ENCODE measurements around the gene MTARC1. TPM values are rescaled to one million over a fixed set of nuclear protein-coding genes. Genes with fewer than 3 reads are reported as not detected.

Gene MTARC1
- polyA plus RNA-seq (ENCODE audit: insufficient read depth in 1 of 5, insufficient read length in 5 of 5, low replicate concordance in 1 of 5): 10 to 100 TPM; 18.9 to 26.1 (median 20.7) TPM
- long read RNA-seq, donor 1, full-length matches to known transcripts: 8 of 8 reads
- long read RNA-seq, donor 1, partial matches to known transcripts: 0 of 8 reads
- long read RNA-seq, donor 1, other reads (novel, unspliced or antisense): 0 of 8 reads
- long read RNA-seq, donor 2, full-length matches to known transcripts: 2 of 2 reads
- long read RNA-seq, donor 2, partial matches to known transcripts: 0 of 2 reads
- long read RNA-seq, donor 2, other reads (novel, unspliced or antisense): 0 of 2 reads
- long read RNA-seq, donor 3, full-length matches to known transcripts: 7 of 12 reads
- long read RNA-seq, donor 3, partial matches to known transcripts: 5 of 12 reads
- long read RNA-seq, donor 3, other reads (novel, unspliced or antisense): 0 of 12 reads
- long read RNA-seq, donor 4, full-length matches to known transcripts: 2 of 2 reads
- long read RNA-seq, donor 4, partial matches to known transcripts: 0 of 2 reads
- long read RNA-seq, donor 4, other reads (novel, unspliced or antisense): 0 of 2 reads
- long read RNA-seq, donor 5, full-length matches to known transcripts: 5 of 12 reads
- long read RNA-seq, donor 5, partial matches to known transcripts: 7 of 12 reads
- long read RNA-seq, donor 5, other reads (novel, unspliced or antisense): 0 of 12 reads
- long read RNA-seq, donor 6, full-length matches to known transcripts: 10 of 10 reads
- long read RNA-seq, donor 6, partial matches to known transcripts: 0 of 10 reads
- long read RNA-seq, donor 6, other reads (novel, unspliced or antisense): 0 of 10 reads
- long read RNA-seq, donor 7, full-length matches to known transcripts: 2 of 2 reads
- long read RNA-seq, donor 7, partial matches to known transcripts: 0 of 2 reads
- long read RNA-seq, donor 7, other reads (novel, unspliced or antisense): 0 of 2 reads
- long read RNA-seq, donor 8, full-length matches to known transcripts: 3 of 3 reads
- long read RNA-seq, donor 8, partial matches to known transcripts: 0 of 3 reads
- long read RNA-seq, donor 8, other reads (novel, unspliced or antisense): 0 of 3 reads

DNA sequence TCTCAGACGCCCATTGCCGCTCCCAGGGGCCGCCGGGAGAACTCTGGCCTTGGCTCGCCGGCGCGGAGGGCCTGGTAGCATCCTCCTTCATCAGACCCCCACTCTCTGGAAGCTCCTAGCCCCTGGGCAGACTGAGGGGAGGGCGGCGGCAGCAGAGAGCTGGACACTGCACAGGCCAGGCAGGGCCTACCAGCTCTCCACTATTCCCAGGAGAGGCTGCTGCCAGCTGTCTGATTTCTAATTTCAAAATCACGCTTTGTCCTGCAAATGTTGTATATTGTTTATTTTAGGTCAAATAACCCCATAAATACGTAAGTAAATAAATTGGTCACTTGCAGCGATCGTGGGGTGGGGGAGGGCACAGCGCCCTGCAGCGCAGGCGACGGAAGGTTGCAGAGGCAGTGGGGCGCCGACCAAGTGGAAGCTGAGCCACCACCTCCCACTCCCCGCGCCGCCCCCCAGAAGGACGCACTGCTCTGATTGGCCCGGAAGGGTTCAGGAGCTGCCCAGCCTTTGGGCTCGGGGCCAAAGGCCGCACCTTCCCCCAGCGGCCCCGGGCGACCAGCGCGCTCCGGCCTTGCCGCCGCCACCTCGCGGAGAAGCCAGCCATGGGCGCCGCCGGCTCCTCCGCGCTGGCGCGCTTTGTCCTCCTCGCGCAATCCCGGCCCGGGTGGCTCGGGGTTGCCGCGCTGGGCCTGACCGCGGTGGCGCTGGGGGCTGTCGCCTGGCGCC, at the start of gene MTARC1:
Gene MTARC1, plus strand, starts transcription at position 577 of the 732 bp plus-strand sequence. Its CDS starts 32 bp downstream, at position 609.
- peak in 1 of 2 donors; percentile 60 for DNase-seq

DNA sequence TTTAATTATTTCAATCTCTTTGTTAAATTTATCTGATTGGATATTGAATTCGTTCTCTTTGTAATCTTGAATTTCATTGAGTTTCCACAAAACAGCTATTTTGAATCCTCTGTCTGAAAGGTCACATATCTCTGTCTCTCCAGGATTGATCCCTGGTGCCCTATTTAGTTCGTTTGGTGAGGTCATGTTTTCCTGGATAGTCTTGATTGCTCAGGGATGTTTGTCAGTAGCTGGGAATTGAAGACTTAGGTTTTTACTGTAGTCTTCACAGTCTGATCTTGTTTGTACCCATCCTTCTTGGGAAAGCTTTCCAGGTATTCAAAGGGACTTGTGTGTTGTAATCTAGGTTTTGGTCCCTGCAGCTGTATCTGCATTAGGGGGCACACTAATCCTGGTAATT, 45.4 kb upstream of the MTARC1 start:
- DNase-seq: no peak

DNA sequence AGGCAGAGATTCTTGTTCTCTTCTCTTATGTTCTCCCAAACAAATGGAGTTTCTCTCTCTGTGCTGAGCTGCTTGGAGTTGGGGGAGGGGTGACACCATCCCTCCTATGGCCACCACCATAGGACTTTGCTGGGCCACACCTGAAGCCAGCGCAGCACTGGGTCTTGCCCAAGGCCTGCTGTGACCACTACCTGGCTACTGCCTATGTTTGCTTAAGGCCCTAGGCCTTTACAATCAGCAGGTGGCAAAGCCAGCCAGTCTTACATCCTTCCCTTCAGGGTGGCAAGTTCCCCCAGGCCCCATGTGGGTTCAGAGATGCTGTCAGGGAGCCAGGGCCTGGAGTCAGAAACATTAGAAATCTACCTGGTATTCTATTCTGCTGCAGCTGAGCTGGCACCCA, 44.9 kb upstream of the MTARC1 start:
- DNase-seq: no peak

DNA sequence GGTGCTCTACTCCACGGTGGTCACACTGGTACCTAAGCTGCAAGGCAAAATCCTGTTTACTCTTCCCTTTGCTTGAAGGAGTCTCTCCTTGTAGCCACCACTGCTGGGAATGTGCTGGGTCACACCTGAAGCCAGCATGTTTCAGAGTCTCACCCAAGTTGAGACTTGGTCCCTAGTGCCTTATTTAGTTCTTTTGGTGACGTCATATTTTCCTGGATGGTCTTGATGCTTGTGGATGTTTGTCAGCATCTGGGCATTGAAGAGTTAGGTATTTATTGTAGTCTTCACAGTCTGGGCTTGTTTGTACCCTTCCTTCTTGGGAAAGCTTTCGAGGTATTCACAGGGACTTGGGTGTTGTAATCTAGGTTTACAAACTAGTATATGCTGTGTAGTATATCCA, 44.2 kb upstream of the MTARC1 start:
- DNase-seq: no peak

DNA sequence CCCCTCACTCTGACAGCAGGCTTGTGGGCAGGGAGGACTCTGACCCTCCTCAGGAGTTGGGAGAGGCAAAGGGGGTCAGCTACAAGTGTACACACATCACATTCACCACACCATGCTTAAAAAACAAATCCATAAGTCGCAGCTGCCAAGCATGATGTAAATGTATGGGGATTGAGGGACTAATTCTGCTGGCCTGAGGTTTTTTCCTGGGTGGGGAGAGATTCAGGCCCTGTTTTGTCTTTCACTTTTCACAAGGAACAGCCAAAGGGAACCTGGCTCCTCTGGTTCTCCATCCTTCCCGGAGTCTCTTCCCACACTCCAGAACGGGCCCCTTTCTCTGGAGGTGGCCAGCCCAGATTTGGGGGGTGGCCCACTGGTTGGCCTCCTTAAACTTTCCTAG, 39.9 kb upstream of the MTARC1 start:
- no peak for DNase-seq

DNA sequence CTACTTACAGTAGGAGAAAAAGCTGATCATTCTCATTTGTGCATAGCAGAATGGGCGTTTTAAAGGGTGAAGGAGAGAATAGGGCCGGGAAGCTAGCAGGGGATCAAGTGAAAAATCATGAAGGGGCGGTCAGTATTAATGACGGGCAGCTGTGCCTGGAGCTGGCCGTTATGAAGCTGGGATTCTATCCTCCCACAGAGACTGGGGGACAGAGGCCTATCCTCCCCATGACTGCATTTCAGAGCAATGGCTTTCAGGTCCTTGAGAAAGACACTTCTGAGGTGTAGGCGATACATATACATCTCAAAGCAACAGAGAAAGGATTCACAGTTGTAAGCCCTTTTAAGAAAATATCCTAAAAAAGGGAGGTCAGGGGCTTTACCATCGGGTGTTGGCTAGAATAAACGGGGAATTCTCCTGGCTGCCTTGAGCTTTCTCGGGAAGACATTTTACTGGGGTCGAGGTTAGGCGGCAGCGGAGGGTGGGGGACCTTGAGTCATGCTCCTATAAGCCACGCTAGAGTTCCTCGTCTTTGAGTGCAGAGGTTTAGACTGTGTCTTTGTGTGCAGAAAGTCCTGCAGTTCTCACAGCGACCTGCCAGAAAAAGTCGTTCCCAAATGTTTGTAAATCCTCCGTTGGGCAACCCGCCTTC, 39.1 kb upstream of the MTARC1 start:
- DNase-seq: no peak

DNA sequence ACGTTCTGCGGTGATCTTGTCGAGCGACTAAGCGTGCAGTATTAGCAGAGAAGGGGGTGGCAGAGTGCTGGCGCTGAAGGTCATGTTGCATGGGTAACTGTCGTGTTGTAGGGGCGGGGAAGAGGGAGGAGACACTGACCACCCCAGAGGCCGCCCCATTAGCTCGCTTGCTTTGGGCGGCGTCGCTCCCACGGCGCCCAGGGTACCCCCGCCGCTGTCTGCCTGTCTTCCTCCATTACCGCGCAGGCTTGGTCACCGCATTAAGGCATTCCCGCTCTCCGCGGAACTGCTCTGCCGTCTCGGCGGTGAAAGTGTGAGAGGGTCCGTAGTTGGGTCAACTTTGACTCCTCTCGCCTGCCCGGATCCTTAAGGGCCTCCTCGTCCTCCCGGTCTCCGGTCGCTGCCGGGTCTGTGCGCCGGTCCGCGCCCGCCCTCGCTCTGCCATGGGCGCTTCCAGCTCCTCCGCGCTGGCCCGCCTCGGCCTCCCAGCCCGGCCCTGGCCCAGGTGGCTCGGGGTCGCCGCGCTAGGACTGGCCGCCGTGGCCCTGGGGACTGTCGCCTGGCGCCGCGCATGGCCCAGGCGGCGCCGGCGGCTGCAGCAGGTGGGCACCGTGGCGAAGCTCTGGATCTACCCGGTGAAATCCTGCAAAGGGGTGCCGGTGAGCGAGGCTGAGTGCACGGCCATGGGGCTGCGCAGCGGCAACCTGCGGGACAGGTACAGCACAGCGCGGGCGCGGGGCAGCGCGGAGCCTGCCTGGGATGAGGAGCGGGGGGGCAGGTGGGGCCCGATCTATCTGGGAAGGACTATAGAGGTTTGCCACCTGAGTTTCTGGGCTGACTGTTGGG, 38.4 kb upstream of the MTARC1 start, which contains the start of gene MTARC2:
Gene MTARC2, plus strand, starts transcription at position 234 of the 846 bp plus-strand sequence. Its CDS starts 210 bp downstream, at position 444.
- DNase-seq: peak; percentile 83 to 86

DNA sequence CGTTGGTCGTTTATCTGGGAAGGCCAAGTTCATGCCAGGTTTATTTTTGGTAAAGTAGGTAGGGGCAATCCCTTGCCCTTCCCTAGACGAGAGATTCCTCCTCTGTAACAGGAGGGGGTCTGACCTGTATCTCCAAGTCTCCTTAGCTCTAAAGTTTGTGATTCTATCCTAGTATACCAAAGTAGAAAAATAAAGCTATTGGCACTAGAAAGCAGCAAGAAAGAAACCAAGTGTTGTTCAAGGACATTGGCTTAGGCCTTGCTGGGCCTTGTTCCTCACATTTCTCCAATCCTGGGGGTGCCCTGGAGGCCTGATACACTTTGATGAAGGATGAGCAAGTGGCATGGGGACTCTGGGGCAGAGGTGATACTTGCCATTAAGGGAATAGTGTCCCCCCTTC, 37.8 kb upstream of the MTARC1 start:
- DNase-seq: no peak

DNA sequence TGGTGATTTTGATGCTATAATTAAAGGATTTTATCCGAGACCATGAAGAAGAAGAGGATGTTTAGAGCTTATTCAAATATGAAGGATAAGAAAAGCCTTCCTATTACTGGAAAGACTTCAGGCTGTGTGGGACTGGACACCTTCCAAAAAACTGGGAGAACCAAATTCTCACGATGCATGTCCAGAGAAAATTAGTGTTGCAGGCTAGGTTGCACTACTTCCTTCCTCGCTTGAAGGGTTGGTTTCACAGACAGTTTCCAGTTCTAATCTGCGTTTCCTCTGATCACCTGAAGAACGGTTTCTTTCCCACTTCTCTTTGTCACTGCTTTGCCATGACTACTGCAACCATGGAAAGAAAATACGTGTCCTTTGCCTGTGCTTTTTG, 36.6 kb upstream of the MTARC1 start:
- no peak for DNase-seq

DNA sequence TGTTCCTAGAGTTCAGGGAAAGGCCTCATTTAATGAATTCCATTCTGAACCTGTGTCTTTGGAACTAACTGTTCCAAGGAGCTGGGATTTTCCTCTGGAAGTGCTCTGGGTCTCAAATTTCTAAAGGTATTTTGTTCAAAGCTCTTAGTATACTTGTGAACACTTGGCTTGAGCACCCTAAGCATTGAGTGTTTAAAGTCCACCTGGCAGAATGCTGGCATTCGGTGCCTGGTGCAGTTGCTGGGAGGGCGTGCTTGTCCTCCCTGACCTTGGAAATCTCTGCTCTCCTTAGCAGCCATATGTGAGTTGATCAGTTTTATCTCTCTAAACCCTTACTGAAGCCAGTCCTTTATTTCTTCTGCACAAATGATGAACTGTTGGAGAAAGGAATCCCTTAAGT, 35.6 kb upstream of the MTARC1 start:
- DNase-seq: no peak

DNA sequence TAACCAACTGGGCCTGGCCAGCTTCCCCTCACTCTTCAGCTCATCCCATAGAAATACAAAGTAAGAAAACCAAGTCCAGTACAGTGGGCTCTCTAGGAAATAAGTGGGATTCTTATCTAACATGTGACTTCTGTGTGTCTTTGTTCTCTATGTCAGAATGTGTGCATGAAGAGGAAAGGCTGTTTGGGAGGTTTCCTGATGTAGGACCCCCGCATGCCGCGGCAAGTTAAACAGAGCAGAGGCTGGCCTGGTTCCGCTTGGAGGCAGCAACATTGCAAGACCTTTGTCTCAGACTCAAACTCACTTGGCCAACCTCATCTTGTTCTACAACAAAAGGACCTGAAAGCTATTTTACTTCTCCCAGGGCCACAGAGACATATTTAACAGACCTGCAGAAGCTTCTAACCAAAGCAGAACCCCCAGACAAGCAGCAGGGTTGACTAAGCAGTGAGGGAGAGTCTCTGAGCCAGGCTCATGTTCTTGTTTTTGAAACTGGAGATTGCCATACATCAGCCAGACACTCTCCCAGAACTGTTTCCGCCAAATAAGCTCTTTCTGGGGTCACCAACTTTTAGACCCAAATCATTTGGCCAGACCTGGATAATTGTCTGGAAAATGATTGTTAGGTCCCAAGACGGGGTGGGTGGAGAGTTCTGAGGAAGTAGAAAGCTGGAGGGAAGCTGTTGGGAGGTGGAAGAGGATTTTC, 32.3 kb upstream of the MTARC1 start:
- peak; percentile 75 to 80 for DNase-seq

DNA sequence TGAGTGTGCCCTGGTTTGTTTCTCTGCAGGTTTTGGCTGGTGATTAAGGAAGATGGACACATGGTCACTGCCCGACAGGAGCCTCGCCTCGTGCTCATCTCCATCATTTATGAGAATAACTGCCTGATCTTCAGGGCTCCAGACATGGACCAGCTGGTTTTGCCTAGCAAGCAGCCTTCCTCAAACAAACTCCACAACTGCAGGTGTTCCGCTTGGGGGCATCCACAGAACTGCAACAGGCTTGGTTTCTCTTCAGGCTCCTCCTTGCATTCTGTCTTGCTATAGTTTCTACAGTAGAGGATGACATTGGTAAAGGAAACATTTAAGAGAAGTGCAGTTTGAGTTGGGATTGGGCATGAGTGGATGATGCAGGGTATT, 31.8 kb upstream of the MTARC1 start:
- DNase-seq: no peak

DNA sequence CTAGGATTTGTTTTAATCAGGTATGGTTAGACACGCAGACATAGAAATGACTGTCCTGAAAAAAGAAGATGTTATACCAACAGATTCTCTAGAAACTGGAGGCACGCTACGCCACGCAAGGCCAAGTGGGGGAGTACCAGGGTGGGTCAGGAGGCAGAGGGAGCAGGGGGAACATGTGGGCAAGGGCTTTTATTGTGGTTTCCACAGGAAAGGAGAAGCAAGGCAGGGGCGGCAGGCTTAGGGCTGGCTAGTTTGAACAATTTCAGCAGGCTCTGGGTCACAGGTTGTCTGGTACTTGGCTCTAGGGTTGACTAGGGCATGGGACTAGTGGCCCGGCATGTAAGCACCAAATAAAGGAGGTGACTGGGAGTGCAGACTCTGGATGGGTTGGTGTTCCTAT, 31.4 kb upstream of the MTARC1 start:
- DNase-seq: no peak

DNA sequence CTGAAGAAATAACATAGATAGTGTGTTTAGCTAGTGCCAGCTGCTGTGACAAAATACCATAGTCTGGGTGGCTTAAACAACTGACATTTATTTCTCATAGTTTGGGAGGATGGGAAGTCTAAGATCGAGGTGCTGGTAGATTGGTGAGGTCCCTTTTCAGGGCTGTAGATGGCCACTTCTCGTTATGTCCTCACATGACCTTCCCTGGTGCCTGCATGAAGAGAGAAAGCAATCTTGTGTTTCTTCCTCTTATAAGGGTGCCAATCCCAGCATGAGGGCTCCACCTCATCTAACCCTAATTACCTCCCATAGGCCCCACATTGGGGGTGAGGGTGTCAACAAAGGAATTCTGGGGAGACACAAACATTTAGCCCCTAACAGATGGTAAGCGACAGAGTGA, 29.3 kb upstream of the MTARC1 start:
- DNase-seq: no peak

DNA sequence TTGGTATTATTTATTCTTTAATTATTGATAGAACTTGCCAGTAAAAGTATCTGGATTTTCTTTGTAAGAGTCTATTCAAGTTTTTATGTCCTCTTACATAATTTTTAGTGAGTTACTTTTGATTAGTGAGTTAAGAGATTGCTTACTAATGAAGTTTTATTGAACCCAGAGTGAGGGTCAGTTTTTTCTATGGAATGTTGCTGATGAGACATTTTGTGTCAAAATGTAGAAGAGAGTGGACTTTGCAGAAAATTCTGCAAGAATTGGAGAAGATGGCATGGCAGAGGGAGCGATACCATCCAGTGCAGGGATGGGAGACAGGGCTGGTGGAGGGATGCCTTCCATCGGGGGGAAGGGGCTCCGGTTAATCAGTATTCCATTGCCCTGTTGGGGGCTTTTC, 27.6 kb upstream of the MTARC1 start:
- no peak for DNase-seq

DNA sequence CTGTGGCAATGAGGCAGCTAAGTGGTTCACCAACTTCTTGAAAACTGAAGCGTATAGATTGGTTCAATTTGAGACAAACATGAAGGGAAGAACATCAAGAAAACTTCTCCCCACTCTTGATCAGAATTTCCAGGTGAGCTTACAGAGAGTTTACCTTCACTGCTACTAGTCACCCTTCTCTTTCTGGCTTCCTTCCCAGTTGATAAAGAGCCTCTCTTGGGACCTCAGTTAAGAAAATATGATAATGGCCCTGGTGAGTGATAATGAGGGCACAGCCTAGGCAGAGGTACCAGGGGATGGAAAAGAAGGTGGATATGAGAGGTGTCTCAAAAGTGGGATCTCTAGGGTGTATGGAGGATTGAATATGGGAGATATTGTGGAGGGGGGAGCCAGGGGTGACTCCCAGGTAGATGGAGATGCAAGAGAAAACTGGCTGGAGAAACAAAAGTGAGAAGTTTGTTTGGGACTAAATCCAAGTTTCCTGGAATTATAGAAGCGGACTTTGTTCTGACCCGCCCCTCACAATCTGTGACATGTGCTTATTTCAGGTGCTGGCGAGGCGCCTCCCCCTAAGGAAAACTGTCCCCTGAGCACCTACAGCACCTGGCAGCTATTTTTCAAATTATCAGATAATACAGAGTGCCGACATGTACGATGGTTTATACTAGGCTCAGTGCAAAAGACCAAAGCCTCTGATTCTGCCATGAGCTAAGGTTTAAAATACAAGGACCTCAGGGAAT, 24.9 kb upstream of the MTARC1 start:
- no peak for DNase-seq

DNA sequence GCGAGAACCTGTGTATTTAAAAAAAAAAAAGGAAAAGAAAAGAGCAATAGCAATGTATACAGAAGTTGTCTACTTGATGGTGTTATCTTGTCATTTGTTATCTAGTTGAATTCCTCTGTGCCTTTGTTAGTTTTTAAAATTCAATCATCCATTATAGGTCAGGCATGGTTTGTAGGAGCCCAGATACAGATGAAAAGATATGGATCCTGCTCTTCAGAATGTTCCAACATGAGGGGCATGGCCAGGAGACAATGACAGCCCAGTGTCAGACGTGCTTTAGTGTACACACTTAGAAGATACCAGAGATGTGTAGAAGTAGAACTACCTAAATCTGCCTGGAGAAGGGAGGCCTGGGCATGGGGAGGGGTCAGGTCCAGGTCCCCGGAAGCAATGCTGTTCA, 22.0 kb upstream of the MTARC1 start:
- no peak for DNase-seq

DNA sequence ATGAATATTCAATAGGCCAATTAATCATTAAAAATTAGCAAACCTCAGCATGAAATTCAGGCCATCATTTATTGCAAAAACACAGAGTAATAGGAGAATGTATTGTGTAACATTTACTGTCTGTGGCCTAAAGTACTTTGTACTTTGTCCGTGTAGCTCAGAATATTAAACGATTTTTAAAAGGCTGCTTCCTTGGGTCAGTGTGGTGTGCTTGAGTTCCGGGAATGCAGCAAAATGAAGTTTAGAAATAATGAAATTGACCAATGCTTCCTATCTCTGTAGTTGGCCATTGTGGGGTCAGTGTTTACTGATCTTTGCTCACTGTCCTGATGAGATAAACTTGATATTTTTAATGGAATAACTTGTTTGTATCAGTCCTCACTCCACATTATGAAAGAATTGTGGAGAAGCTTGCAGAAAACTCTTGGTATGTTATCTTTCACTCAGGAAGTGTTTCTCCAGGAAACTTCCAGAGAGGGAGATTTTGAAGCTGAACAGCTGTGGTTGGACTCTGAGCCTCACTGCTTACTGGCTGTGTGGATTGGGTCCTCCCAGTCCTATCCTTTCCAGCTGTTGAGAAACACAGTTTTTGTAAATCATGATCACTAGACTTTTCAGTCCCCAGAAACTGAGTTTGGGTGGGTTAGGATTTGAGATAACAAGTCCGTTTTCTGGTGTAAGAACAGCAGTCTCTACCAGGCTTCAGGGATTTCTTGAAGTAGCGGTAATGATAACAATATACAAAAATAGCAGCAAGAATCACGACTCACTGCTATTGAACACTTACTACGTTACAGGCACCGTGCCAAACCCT, 19.2 kb upstream of the MTARC1 start:
- peak; percentile 87 to 92 for DNase-seq

Measured in right lung (tissue), 10 donors.